Small intestine (tissue), 7 donors: ENCODE measurements around the gene DYNC1I1. TPM values are rescaled to one million over a fixed set of nuclear protein-coding genes. Genes with fewer than 3 reads are reported as not detected.

Experiments
- DNase-seq, 2 donors: peaks; one replicate each; pipeline versions ENCODE4 v3.0.0 to v3.0.0-alpha.2; 2013
- FAIRE-seq: peaks from 2 replicates; lab custom pipeline; 2012; peaks lifted over from hg19 to GRCh38; lab: Jason Lieb, UNC
- H3K27ac ChIP-seq, 3 donors: one replicate each; pipeline ENCODE4 v1.5.1; 2013; ENCODE audit warnings: low read length in 2 of 3, mild to moderate bottlenecking in 2 of 3, control low read depth in 1 of 3, inconsistent platforms in 1 of 3, low read depth in 1 of 3, moderate library complexity in 1 of 3
- H3K27me3 ChIP-seq, 3 donors: one replicate each; pipeline ENCODE4 v1.6.1; 2013; ENCODE audit warnings: low read length in 3 of 3, inconsistent platforms in 1 of 3; ENCODE audit not compliant: control insufficient read depth in 3 of 3, insufficient read depth in 3 of 3
- H3K36me3 ChIP-seq, 3 donors: one replicate each; pipeline ENCODE4 v1.6.1; 2013; ENCODE audit warnings: low read length in 3 of 3, inconsistent platforms in 1 of 3, low read depth in 1 of 3, mild to moderate bottlenecking in 1 of 3, moderate library complexity in 1 of 3; ENCODE audit not compliant: control insufficient read depth in 3 of 3, insufficient read depth in 2 of 3
- H3K4me1 ChIP-seq, 3 donors: one replicate each; pipeline ENCODE4 v1.6.1; 2013; ENCODE audit warnings: low read length in 2 of 3, inconsistent platforms in 1 of 3, low read depth in 1 of 3, mild to moderate bottlenecking in 1 of 3, moderate library complexity in 1 of 3; ENCODE audit not compliant: control insufficient read depth in 3 of 3, insufficient read depth in 2 of 3
- H3K4me3 ChIP-seq, 3 donors: one replicate each; pipeline ENCODE4 v1.5.1; 2013; ENCODE audit warnings: low read length in 3 of 3, control low read depth in 1 of 3, inconsistent platforms in 1 of 3, low read depth in 1 of 3, mild to moderate bottlenecking in 1 of 3, moderate library complexity in 1 of 3
- H3K9me3 ChIP-seq, 2 donors: one replicate each; pipeline ENCODE4 v1.6.1; 2013; ENCODE audit warnings: low read depth in 1 of 2, low read length in 1 of 2; ENCODE audit not compliant: control insufficient read depth in 2 of 2, insufficient read depth in 1 of 2
- WGBS, 3 donors: extraction: QIAGEN DNeasy Blood & Tissue Kit; methylation state at CpG; one replicate each; pipeline ENCODE4 v1.1.7; 2013; 5-methylcytosine and 5-hydroxymethylcytosine counted together
- polyA plus RNA-seq, 4 donors: library from polyadenylated mRNA; stranded (reverse) in 3 of 4; unstranded in 1 of 4; fragments of 200-250 nt in 3 of 4; fragments of 120-200 nt in 1 of 4; gene quantifications; one replicate each; pipeline versions ENCODE4 v1.2.1 to v1.2.3, GENCODE V29; 2013
- donor health status: healthy with polysubstance abuse.
- donor health status: control.
- donor health status: control.
- donor health status: Bipolar disorder and iron deficiency.
- donor health status: healthy.

Gene DYNC1I1
- polyA plus RNA-seq, 4 donors, result 0.12 to 2.4 (median 0.27) TPM; not detected in 1

- no peak overlapping the region for H3K4me3 ChIP-seq
- FAIRE-seq (no peak), DNase-seq (no peak)
- no peaks in the 10 kb centered on the region for H3K27me3 ChIP-seq
- 66 to 75% (median 73%) methylated on average over 6 of the region's 6 CpGs for WGBS, 3 donors
- H3K36me3 ChIP-seq, result no peaks in the 10 kb centered on the region
- H3K4me1 ChIP-seq, result no peaks in the 10 kb centered on the region
- no peaks in the 10 kb centered on the region for H3K9me3 ChIP-seq
- H3K27ac ChIP-seq, result no peak overlapping the region
These were observed 45.7 kb downstream of the DYNC1I1 start for GRCh38 chr7:95817866-95818640.

GRCh38 chr7:95820778-95821177 lies 48.4 kb downstream of the DYNC1I1 start:
- Histone ChIP-seq H3K9me3 (no peaks in the 10 kb centered on the region), H3K36me3 (no peaks in the 10 kb centered on the region), H3K4me1 (no peaks in the 10 kb centered on the region), H3K4me3 (no peak overlapping the region), H3K27me3 (no peaks in the 10 kb centered on the region), H3K27ac (no peak overlapping the region)
- FAIRE-seq (no peak), DNase-seq (no peak)
- WGBS, 3 donors, result 75 to 78% (median 77%) methylated on average over 7 of the region's 7 CpGs

- 60 to 72% (median 68%) methylated on average over 3 of the region's 3 CpGs for WGBS, 3 donors
- no peaks in the 10 kb centered on the region for H3K4me1 ChIP-seq
- no peak for FAIRE-seq
- H3K9me3 ChIP-seq, result no peaks in the 10 kb centered on the region
- no peaks in the 10 kb centered on the region for H3K36me3 ChIP-seq
- H3K27ac ChIP-seq, result no peak overlapping the region
- no peak overlapping the region for H3K4me3 ChIP-seq
- no peak for DNase-seq
- no peaks in the 10 kb centered on the region for H3K27me3 ChIP-seq
These were observed 50.4 kb downstream of the DYNC1I1 start for GRCh38 chr7:95822717-95823116.

- no peaks in the 10 kb centered on the region for H3K9me3 ChIP-seq
- H3K4me1 ChIP-seq, result no peaks in the 10 kb centered on the region
- FAIRE-seq (no peak), DNase-seq (no peak)
- H3K4me3 ChIP-seq, result no peak overlapping the region
- H3K27me3 ChIP-seq, result no peaks in the 10 kb centered on the region
- H3K27ac ChIP-seq, result no peak overlapping the region
- WGBS, 3 donors, result 80 to 87% (median 83%) methylated on average over 5 of the region's 5 CpGs
- H3K36me3 ChIP-seq, result no peaks in the 10 kb centered on the region
These were observed 52.3 kb downstream of the DYNC1I1 start for GRCh38 chr7:95824616-95825015.

GRCh38 chr7:95828824-95829790 lies 56.8 kb downstream of the DYNC1I1 start:
- Histone ChIP-seq H3K9me3 (no peaks in the 10 kb centered on the region), H3K36me3 (no peaks in the 10 kb centered on the region), H3K4me1 (no peaks in the 10 kb centered on the region), H3K27ac (no peak overlapping the region), H3K27me3 (no peaks in the 10 kb centered on the region), H3K4me3 (no peak overlapping the region)
- 46 to 57% (median 55%) methylated on average over 4 of the region's 4 CpGs for WGBS, 3 donors
- DNase-seq, result no peak
- FAIRE-seq, result no peak

GRCh38 chr7:95840953-95841950 lies 68.9 kb downstream of the DYNC1I1 start:
- H3K4me3 ChIP-seq, result no peak overlapping the region
- no peak for DNase-seq
- no peaks in the 10 kb centered on the region for H3K9me3 ChIP-seq
- no peaks in the 10 kb centered on the region for H3K4me1 ChIP-seq
- no peaks in the 10 kb centered on the region for H3K36me3 ChIP-seq
- 49 to 68% (median 61%) methylated on average over 4 of the region's 4 CpGs for WGBS, 3 donors
- FAIRE-seq, result no peak
- H3K27me3 ChIP-seq, result no peaks in the 10 kb centered on the region
- H3K27ac ChIP-seq, result no peak overlapping the region

GRCh38 chr7:95843286-95843685 lies 70.9 kb downstream of the DYNC1I1 start:
- Histone ChIP-seq H3K27ac (no peak overlapping the region), H3K4me3 (no peak overlapping the region), H3K4me1 (no peaks in the 10 kb centered on the region), H3K9me3 (no peaks in the 10 kb centered on the region), H3K27me3 (no peaks in the 10 kb centered on the region), H3K36me3 (no peaks in the 10 kb centered on the region)
- FAIRE-seq (no peak), DNase-seq (no peak)
- 65 to 75% (median 68%) methylated on average over 2 of the region's 2 CpGs for WGBS, 3 donors

GRCh38 chr7:95845007-95845406 lies 72.7 kb downstream of the DYNC1I1 start:
- H3K4me1 ChIP-seq, result no peaks in the 10 kb centered on the region
- H3K4me3 ChIP-seq, result no peak overlapping the region
- FAIRE-seq (no peak), DNase-seq (no peak)
- H3K27ac ChIP-seq, result no peak overlapping the region
- H3K36me3 ChIP-seq, result no peaks in the 10 kb centered on the region
- H3K27me3 ChIP-seq, result no peaks in the 10 kb centered on the region
- H3K9me3 ChIP-seq, result no peaks in the 10 kb centered on the region
